Stimulated activated CD4-positive, alpha-beta T cell treated with anti-CD3 and anti-CD28 coated beads, Interleukin-12 subunit alpha, Interleukin-12 subunit beta, amount 100 ng/mL, for 4 hours (primary cell): ENCODE data around the gene LECT2.

ENCODE experiments used
- DNase-seq: peaks from one replicate; pipeline ENCODE4 v3.0.0-alpha.2; 2020

LECT2 gene

DNA sequence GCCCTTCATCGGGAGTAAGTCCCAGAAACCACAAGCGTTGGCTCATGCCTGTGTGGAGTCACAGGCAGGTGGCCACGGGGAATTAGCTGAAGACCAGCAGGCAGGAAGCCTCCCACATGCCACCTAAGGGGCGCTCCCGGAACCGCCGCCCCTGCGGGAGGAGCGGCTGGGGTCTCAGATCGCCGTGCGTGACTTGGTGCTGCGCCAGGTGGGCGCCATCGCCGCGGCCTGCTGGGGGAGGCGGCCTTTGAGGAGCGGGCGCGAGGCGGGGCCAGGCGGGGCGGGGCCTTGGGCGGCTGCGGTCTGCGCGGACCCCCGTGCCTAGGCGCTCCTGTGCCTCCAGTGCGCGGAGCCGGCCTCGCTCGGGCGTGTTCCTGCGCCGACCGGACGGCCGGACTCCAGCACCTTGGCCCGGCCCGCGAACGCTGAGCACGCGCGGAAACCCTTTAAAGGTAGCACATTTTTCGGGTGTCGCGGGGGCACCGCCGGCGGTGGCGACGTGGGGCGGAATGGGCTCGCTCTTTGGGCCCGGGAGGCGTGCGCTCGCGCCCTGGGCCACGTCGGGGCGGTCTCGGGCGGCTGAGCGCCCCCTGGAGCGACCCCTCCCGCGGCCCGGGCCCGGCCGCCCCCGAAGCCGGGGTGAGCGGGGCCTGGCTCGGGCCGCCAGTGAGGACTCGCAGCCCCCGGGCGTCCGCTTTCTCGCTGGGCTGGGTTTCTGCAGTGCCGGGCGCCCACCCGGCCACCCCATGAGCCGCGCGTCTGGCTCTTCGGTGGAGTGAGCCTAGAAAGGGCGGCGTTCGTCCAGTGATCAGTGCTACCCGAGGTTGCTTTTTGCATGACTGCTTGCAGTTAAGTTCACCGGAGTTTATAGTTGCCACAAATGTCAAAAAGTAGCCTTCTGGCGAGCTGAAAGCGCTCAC lies 24.5 kb downstream of the LECT2 start:
- no peak for DNase-seq

DNA sequence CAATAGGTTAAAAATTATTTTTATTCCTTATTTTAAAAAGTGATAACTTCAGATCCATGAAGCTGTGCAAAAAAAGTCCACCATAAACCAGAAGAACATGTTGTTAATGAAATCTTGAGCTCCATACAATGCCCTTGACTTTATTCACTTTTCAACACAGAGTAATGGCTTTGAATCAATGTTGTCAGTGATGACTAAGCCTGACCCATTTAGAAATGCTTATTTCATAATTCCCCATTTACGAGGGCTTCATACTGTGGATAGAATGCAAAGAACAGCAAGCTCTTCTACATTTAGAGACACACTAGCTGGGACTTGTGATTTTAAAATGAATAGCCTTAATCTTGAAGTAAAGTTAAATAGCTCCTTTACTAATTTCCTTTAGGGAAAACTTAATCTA lies 33.4 kb downstream of the LECT2 start:
- no peak for DNase-seq

DNA sequence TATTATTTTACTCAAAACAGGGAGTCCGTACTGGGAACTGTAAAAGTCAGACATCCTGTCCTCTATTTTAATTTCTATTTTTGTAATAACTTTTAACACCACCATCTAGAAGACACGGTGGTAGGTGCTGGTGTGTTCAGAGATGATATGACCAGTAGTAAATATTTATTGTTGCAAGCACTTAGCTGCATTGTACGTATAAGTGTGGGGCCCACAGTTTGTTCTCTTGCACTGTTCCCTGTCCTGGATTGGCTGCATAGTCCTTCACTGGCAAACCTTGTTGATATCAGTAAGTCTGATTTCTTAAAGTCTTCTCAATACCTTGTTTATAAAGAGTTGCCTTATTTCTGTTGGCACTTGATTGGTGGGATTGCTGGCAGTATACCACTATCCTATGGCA lies 34.6 kb downstream of the LECT2 start:
- DNase-seq = no peak

DNA sequence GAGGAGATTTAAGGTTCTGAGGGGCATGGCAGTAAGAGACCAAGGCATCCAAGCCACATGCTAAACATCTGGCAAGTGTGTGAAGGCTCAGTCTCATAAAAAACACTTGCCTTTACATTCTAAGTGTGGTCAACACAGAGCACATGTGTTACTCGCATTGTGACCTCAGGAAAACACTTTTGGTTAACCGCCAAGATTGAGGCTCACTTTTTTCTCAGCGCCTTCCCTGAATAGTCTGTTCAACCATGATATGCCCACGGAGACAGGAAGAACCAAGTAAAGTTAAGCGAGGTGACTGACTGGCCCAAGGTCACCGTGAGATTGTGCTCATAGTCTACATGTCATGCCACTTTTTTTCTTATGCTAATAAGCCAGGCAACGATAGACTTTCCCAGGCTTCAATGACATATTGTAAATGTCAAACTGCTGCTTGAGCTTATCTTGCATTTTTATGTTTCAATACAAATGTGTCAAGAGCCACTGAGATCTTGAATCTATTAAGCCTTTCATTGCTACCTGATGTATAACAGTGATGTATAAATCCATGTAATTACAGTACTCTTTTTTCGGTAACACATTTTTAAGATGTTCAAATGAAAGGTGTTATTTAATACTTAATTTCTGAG lies 38.0 kb downstream of the LECT2 start:
- DNase-seq = no peak

DNA sequence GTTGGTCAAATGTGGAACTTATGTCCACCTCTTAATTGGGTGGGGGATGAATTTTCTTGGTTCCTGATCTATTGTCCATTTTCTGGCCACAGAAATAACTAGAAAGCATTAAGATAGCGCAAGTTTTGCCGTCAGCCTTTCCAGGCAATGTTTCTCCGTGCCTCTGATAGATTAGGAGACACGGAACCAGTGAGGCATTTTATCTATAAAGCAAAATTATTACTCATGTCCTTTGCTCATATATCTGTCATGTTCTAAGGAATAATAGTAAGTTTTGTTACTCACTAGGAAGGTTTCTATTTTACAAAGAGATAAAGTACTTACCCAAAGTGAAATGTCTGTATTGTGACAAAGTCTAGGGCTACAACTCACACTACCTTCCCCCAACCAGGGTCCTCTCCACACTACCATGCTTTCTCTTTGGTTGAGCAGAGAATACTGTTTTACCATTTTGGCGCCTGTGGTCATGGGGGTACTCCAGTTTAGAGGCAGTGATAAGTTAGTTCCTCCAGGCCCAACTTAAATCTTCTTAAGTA lies 39.2 kb downstream of the LECT2 start:
- no peak for DNase-seq

DNA sequence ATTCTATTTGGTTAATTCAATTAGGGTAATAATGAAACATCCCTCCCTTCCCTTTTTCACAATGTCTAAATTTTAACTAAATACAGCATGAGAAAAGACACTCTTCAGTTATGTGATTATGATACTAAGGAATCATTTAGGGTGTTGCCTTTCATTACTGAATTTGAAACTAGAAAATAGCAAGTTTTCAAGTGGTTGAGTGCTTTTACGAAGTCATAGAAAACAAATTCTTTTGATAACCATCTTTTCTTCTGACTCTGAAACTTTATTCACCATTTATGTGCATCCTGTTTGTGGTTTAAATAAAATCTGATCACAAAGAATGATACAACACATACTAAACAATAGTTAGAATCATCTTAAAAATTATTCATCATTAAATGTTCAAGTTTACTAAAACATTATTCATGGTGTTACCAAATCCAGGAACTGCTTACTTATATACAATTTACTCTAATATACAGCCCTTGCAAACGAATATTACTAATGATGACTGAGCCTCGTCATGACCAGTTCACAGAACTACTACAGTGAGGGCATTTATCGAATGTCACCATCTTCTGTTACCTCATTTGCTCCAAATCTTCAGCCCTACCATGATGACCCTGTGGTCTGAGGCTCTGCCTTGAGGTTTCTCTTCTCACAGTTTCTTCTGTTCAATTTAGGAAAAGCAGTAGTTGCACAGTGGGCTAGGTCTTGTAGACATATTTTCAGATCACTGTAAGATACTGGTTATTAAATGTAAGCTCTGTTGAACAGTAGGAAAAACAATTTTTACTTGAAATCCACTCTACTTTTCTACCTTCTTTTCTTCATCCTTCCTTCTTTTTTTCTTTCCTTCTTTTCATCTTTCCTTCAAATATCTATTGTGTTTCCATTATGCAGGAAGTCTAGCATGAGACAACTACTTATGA lies 40.8 kb downstream of the LECT2 start:
- no peak for DNase-seq

DNA sequence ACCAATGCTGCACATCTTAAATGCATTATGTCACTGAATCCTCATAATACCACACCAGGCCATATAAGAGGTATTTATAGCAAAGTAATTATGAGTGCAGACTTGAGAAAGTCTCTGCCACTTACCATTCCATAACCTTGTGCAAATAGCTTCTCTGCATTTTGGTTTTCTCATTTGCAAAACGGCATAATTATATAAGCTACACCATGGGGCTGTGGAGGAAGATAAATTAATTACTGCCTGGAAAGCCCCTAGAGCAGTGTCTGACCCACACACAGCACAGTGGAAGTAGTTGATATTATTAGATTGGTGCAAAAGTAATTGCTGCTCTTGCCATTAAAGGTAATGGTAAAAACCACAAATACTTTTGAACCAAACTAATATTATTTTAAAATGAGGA lies 49.6 kb downstream of the LECT2 start:
- DNase-seq = no peak

DNA sequence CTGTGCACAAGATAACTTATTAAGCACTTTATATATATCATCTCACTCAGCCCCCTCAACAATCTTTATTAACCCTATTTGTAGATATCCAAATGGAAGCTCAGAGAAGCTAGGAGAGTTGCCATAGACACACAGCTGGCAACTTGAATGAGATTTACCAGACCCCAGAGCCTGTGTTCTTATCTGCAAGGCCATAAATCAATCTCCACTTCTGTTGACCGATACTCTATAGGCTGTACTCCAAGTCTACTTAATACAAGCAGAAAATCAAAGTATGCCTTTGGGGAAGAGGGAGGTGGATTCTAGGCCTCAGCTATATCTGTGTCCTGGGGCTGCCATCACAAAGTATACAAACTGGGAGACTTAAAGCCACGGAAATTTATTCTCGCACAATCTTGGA lies 53.1 kb downstream of the LECT2 start:
- DNase-seq = no peak

DNA sequence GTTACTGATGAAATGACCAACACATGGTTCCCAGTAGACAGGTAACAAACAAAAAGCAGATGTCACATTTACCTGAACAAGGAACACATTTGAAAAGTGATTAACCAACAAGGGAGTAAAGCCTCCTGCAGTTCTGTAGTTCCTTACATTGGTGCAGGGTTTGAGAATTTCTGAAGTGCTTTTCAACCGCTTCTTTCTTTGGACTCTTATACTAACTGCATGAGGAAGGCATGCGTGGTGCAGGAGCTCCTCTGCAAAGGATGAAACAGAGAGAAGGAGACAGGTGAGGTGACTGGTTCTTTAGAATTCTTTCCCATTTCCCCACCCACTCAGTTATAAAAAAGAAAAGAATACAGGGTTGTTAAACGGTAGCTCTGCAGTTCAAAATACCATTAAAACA lies 54.5 kb downstream of the LECT2 start:
- no peak for DNase-seq

DNA sequence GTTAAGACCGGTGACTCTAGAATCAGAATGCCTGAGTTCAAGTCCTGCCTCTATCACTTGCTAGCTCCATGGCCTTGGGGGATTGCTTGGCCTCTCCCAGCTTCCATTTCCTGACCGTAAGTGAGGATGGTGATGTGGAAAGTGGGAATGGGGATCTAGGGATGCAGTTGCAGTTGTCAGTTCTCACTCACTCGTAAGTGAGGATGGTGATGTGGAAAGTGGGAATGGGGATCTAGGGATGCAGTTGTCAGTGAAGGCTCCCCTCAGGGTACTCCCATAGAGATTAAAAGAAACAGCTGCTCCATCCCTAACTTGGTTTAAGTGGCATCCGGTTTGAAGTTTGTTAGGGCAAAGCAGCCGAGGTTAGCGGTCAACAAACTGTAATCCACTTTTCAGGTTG lies 56.1 kb downstream of the LECT2 start:
- no peak for DNase-seq
